Liver (tissue), 3 donors: ENCODE results near the gene USP38.

Experiments
- ATF3 ChIP-seq: IDR thresholded peaks from 2 replicates; pipeline ENCODE4 v1.6.1; 2016; ENCODE audit warnings: antibody characterized with exemption
- CTCF ChIP-seq: fragments of 150-350 bp; IDR thresholded peaks from 2 replicates; pipeline ENCODE4 v1.5.1; 2017; ENCODE audit warnings: improper control_type of control experiment, low read depth, low read length; ENCODE audit not compliant: missing input control
- GABPA ChIP-seq, 2 donors: IDR thresholded peaks in 1 of 2; conservative IDR thresholded peaks in 1 of 2; 2 replicates each; pipeline ENCODE4 v1.6.1; 2016; ENCODE audit warnings: antibody characterized with exemption in 2 of 2, mild to moderate bottlenecking in 1 of 2, moderate library complexity in 1 of 2
- MAX ChIP-seq: IDR thresholded peaks from 2 replicates; pipeline ENCODE4 v1.6.1; 2016; ENCODE audit warnings: antibody characterized with exemption
- donor health status: healthy.
- donor health status: healthy.

- TF ChIP-seq CTCF, result no peak
- no peak for TF ChIP-seq ATF3
- no peak for TF ChIP-seq MAX
- TF ChIP-seq GABPA (IDR thresholded peaks at IDR 0.05 in 1 of 2, conservative IDR thresholded peaks at IDR 0.05 in 1 of 2), result no peak
Observed at GRCh38 chr4:143262838-143263237, 78.1 kb downstream of the USP38 start.
